Measurements from ENCODE around the gene HOXB2.

DNA sequence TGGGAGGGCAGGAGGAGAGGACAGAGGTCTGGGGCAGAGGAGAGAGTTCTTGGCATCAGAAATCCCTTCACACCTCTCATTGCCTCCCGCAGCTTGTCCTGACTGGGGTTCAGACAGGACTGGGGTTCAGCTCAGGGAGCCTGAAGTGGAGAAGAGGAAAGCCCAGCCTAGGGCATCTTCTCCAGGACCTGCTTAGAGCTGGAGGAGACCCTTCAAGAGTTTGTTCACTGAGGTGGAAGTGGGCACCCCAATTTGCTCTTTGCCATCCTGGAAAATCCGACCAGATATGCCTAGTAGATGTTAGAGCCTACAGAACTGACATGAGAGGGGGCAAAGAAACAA lies 43.1 kb upstream of the HOXB2 start:
- TF ChIP-seq POLR2A (IDR thresholded peaks at IDR 0.05; ENCODE audit: low read depth, low read length) (no peak), TAF1 (IDR thresholded peaks at IDR 0.05; ENCODE audit: low read depth, low read length) (no peak), SPI1 (IDR thresholded peaks at IDR 0.05; ENCODE audit: low read depth, low read length) (no peak), POLR2AphosphoS5 (IDR thresholded peaks at IDR 0.05; ENCODE audit: low read depth, low read length) (no peak), PAX5 (IDR thresholded peaks at IDR 0.05; ENCODE audit: insufficient read depth, low read length, severe bottlenecking) (no peak)
